HEK293 (cell line): ENCODE data around the gene SNAI1.

Experiments used
- CTCF ChIA-PET: fragments of 350-600 bp; formaldehyde crosslinking; extraction: SDS; loops from one replicate; lab custom pipeline; 2021; ENCODE audit warnings: antibody characterized with exemption; lab: Yijun Ruan, JAX
- POLR2A ChIA-PET: fragments of 300-600 bp; formaldehyde crosslinking; extraction: SDS; loops from one replicate; lab custom pipeline; 2020; ENCODE audit warnings: antibody characterized with exemption, inconsistent platforms; lab: Yijun Ruan, JAX
- H3K27ac ChIP-seq: fragments of 200-500 bp; sonication (Bioruptor generic); 2 replicates; pipeline ENCODE4 v1.5.1; 2014; ENCODE audit warnings: low read depth, low read length, control low read depth, inconsistent platforms; ENCODE audit errors: extremely low read depth
- H3K36me3 ChIP-seq, 2 experiments: fragments of 200-500 bp in 1 of 2; sonication (Bioruptor generic) in 1 of 2; 1 replicate in 1 of 2; 2 replicates in 1 of 2; pipeline ENCODE4 v1.5.1; 2014 to 2017; ENCODE audit warnings: inconsistent platforms in 2 of 2, low read length in 2 of 2; ENCODE audit not compliant: control insufficient read depth in 2 of 2, insufficient read depth in 1 of 2
- H3K4me1 ChIP-seq: fragments of 200-500 bp; sonication (Bioruptor generic); 2 replicates; pipeline ENCODE4 v1.5.1; 2014; ENCODE audit warnings: mild to moderate bottlenecking, low read length, inconsistent platforms; ENCODE audit not compliant: control insufficient read depth, insufficient read depth
- H3K4me3 ChIP-seq: 2 replicates; pipeline ENCODE4 v1.5.1; 2011; ENCODE audit warnings: low read depth, mild to moderate bottlenecking, control low read depth, low read length, moderate library complexity
- H3K9me3 ChIP-seq: fragments of 200-500 bp; sonication (Bioruptor generic); 2 replicates; pipeline ENCODE4 v1.5.1; 2014; ENCODE audit warnings: low read depth, low read length, inconsistent platforms; ENCODE audit not compliant: control insufficient read depth, insufficient read depth
- EGR2 ChIP-seq: fragments of 450-650 bp; formaldehyde crosslinking; IDR thresholded peaks from 2 replicates; pipeline ENCODE4 v1.5.1; 2016; ENCODE audit warnings: low read depth, missing biosample characterization, missing genetic modification characterization
- HOXC10 ChIP-seq: sonication (generic); formaldehyde crosslinking; IDR thresholded peaks from 2 replicates; pipeline ENCODE4 v1.8.1; 2023; ENCODE audit warnings: mild to moderate bottlenecking, missing genetic modification reagents
- INSM2 ChIP-seq: fragments of 450-650 bp; formaldehyde crosslinking; IDR thresholded peaks from 2 replicates; pipeline ENCODE4 v1.5.1; 2016; ENCODE audit warnings: missing biosample characterization, missing genetic modification characterization
- KLF17 ChIP-seq: fragments of 450-650 bp; formaldehyde crosslinking; IDR thresholded peaks from 2 replicates; pipeline ENCODE4 v1.5.1; 2016; ENCODE audit warnings: missing biosample characterization, missing genetic modification characterization
- KLF7 ChIP-seq: fragments of 450-650 bp; formaldehyde crosslinking; IDR thresholded peaks from 2 replicates; pipeline ENCODE4 v1.5.1; 2016; ENCODE audit warnings: missing biosample characterization, missing genetic modification characterization, borderline replicate concordance
- MEIS1 ChIP-seq: sonication (generic); formaldehyde crosslinking; IDR thresholded peaks from 2 replicates; pipeline ENCODE4 v1.8.1; 2022; ENCODE audit warnings: missing genetic modification reagents, mild to moderate bottlenecking, borderline replicate concordance
- SP3 ChIP-seq: fragments of 450-650 bp; formaldehyde crosslinking; IDR thresholded peaks from 2 replicates; pipeline ENCODE4 v1.5.1; 2016; ENCODE audit warnings: missing biosample characterization, missing genetic modification characterization
- ZBTB1 ChIP-seq: fragments of 450-650 bp; formaldehyde crosslinking; IDR thresholded peaks from 2 replicates; pipeline ENCODE4 v1.5.1; 2016; ENCODE audit warnings: missing biosample characterization, missing genetic modification characterization
- ZFHX2 ChIP-seq: fragments of 450-650 bp; formaldehyde crosslinking; conservative IDR thresholded peaks from 2 replicates; pipeline ENCODE4 v1.5.1; 2016; ENCODE audit warnings: missing biosample characterization, missing genetic modification characterization
- ZFP69B ChIP-seq: fragments of 450-650 bp; formaldehyde crosslinking; IDR thresholded peaks from 2 replicates; pipeline ENCODE4 v1.5.1; 2016; ENCODE audit warnings: missing biosample characterization, missing genetic modification characterization
- ZNF155 ChIP-seq: fragments of 450-650 bp; formaldehyde crosslinking; IDR thresholded peaks from 2 replicates; pipeline ENCODE4 v1.5.1; 2016; ENCODE audit warnings: missing biosample characterization, missing genetic modification characterization
- ZNF26 ChIP-seq: fragments of 450-650 bp; formaldehyde crosslinking; IDR thresholded peaks from 2 replicates; pipeline ENCODE4 v1.5.1; 2016; ENCODE audit warnings: missing biosample characterization, missing genetic modification characterization
- ZNF510 ChIP-seq: fragments of 450-650 bp; formaldehyde crosslinking; IDR thresholded peaks from 2 replicates; pipeline ENCODE4 v1.5.1; 2018; ENCODE audit warnings: mild to moderate bottlenecking, missing genetic modification characterization, missing biosample characterization; ENCODE audit not compliant: insufficient replicate concordance
- ZNF544 ChIP-seq: fragments of 450-650 bp; formaldehyde crosslinking; IDR thresholded peaks from 2 replicates; pipeline ENCODE4 v1.5.0; 2017; ENCODE audit warnings: missing biosample characterization, missing genetic modification characterization
- ZNF580 ChIP-seq: fragments of 450-650 bp; formaldehyde crosslinking; IDR thresholded peaks from 2 replicates; pipeline ENCODE4 v1.5.1; 2016; ENCODE audit warnings: missing biosample characterization, missing genetic modification characterization
- ZNF600 ChIP-seq: fragments of 450-650 bp; formaldehyde crosslinking; IDR thresholded peaks from 2 replicates; pipeline ENCODE4 v1.5.1; 2016; ENCODE audit warnings: missing biosample characterization, missing genetic modification characterization
- ZNF692 ChIP-seq: fragments of 450-650 bp; formaldehyde crosslinking; IDR thresholded peaks from 2 replicates; pipeline ENCODE4 v1.5.1; 2016; ENCODE audit warnings: missing biosample characterization, missing genetic modification characterization
- ZNF747 ChIP-seq: fragments of 450-650 bp; formaldehyde crosslinking; IDR thresholded peaks from 2 replicates; pipeline ENCODE4 v1.5.1; 2016; ENCODE audit warnings: missing biosample characterization, missing genetic modification characterization
- ZNF792 ChIP-seq: fragments of 450-650 bp; formaldehyde crosslinking; IDR thresholded peaks from 2 replicates; pipeline ENCODE4 v1.5.1; 2016; ENCODE audit warnings: missing biosample characterization, missing genetic modification characterization
- ZNF830 ChIP-seq: fragments of 450-650 bp; IDR thresholded peaks from 2 replicates; pipeline ENCODE4 v1.5.0; 2018; ENCODE audit warnings: missing biosample characterization, missing genetic modification characterization, low read depth, mild to moderate bottlenecking, moderate library complexity
- ZNF843 ChIP-seq: fragments of 450-650 bp; formaldehyde crosslinking; IDR thresholded peaks from 2 replicates; pipeline ENCODE4 v1.5.1; 2016; ENCODE audit warnings: missing biosample characterization, missing genetic modification characterization

SNAI1 gene

GRCh38 chr20:49989234-49990065, 6.7 kb downstream of the SNAI1 start:
- no peaks in the 10 kb centered on the region for H3K9me3 ChIP-seq
- POLR2A ChIA-PET = interaction anchor here (0.7 to 1.0 kb wide), 3 partner anchors 71 to 224 kb away, joined by 3 to 8 read pairs (median 5); no protein-coding TSS in a partner anchor
- H3K4me1 ChIP-seq = no peaks in the 10 kb centered on the region

GRCh38 chr20:49990271-49990720, 7.5 kb downstream of the SNAI1 start:
- POLR2A ChIA-PET = interaction anchor here (0.7 kb wide), 1 partner anchor 223 kb away, joined by 5 read pairs; no protein-coding TSS in a partner anchor
- Histone ChIP-seq H3K36me3 (peaks cover 0 to 21% of the 10 kb centered on the region in 2 experiments; a peak in 1 of 3 replicates), H3K4me1 (no peaks in the 10 kb centered on the region), H3K4me3 (no peak overlapping the region), H3K9me3 (no peaks in the 10 kb centered on the region), H3K27ac (no peak overlapping the region)
- no peak for TF ChIP-seq ZNF26
- no peak for TF ChIP-seq MEIS1 (CRISPR knock-in tag)
- no peak for TF ChIP-seq KLF17 (tag by site-specific recombination)
- peak; percentile 63; the same call in 1 of the 2 replicates for TF ChIP-seq ZNF600
- TF ChIP-seq ZNF544 = no peak
- no peak for TF ChIP-seq ZNF830 (tag by site-specific recombination)
- no peak for TF ChIP-seq ZNF510 (tag by site-specific recombination)
- TF ChIP-seq ZFHX2 = peak; percentile 41
- TF ChIP-seq ZNF155 (tag by site-specific recombination) = no peak
- TF ChIP-seq KLF7 (tag by site-specific recombination) = no peak
- peak; percentile 59 for TF ChIP-seq EGR2 (tag by site-specific recombination)
- TF ChIP-seq ZNF580 (tag by site-specific recombination) = no peak
- no peak for TF ChIP-seq HOXC10 (CRISPR knock-in tag)
- CTCF ChIA-PET = interaction anchor here (1.0 to 5.6 kb wide), 3 partner anchors 11 to 178 kb away, joined by 4 to 30 read pairs (median 15); no protein-coding TSS in a partner anchor

More at GRCh38 chr20:49989234-49990065, 6.7 kb downstream of the SNAI1 start:
- H3K27ac ChIP-seq = no peak overlapping the region
- CTCF ChIA-PET = interaction anchor here (0.6 to 5.6 kb wide), 5 partner anchors 9 to 179 kb away, joined by 3 to 30 read pairs (median 5); no protein-coding TSS in a partner anchor
- H3K4me3 ChIP-seq = no peak overlapping the region
- no peak for TF ChIP-seq ZNF747 (tag by site-specific recombination)
- H3K36me3 ChIP-seq = peaks cover 0 to 29% of the 10 kb centered on the region in 2 experiments; a peak in 1 of 3 replicates

GRCh38 chr20:49993301-49993751, 10.5 kb downstream of the SNAI1 start:
- peaks cover 0 to 2% of the 10 kb centered on the region in 2 experiments; a peak in 1 of 3 replicates for H3K36me3 ChIP-seq
- ChIA-PET CTCF (interaction anchor here (5.6 kb wide), 1 partner anchor 78 kb away, joined by 30 read pairs; no protein-coding TSS in a partner anchor), POLR2A (no interaction called here)
- no peaks in the 10 kb centered on the region for H3K9me3 ChIP-seq
- no peaks in the 10 kb centered on the region for H3K4me1 ChIP-seq
- no peak for TF ChIP-seq ZNF792 (tag by site-specific recombination)
- no peak for TF ChIP-seq ZBTB1 (tag by site-specific recombination)
- no peak for TF ChIP-seq INSM2
- TF ChIP-seq ZNF692 = peak; percentile 91
- peak; percentile 86 for TF ChIP-seq ZFP69B (tag by site-specific recombination)
- TF ChIP-seq SP3 = no peak
- TF ChIP-seq ZNF843 (tag by site-specific recombination) = no peak
- no peak overlapping the region for H3K4me3 ChIP-seq
- no peak overlapping the region for H3K27ac ChIP-seq
